CD4-positive, alpha-beta T cell (primary cell): Measurements from ENCODE around the gene PSMF1. TPM values are rescaled to one million over a fixed set of nuclear protein-coding genes. Genes with fewer than 3 reads are reported as not detected.
A peak's percentile ranks its signal among the peaks of the same experiment; 100 is the strongest.

Experiments
- ATAC-seq: fragments of 200-7000 bp; cut with Tn5 transposase; one replicate; pipeline ENCODE4 v1.10.0; 2022; ENCODE audit warnings: mild to moderate bottlenecking; ENCODE audit not compliant: poor library complexity
- CTCF ChIA-PET: fragments of 350-600 bp; sonication (Branson Sonifier 250); formaldehyde crosslinking; loops from one replicate; lab custom pipeline; 2021; ENCODE audit warnings: antibody characterized with exemption, inconsistent platforms; lab: Charles Lee
- POLR2A ChIA-PET: fragments of 350-600 bp; sonication (Branson Sonifier 250); formaldehyde crosslinking; loops from one replicate; lab custom pipeline; 2021; ENCODE audit warnings: antibody characterized with exemption, inconsistent platforms; lab: Charles Lee
- DNase-seq, 14 experiments: peaks; one replicate each; pipeline ENCODE4 v3.0.0-alpha.2; 2013 to 2020; ENCODE audit warnings: mixed read lengths in 2 of 14
- H3K27ac ChIP-seq, 2 donors: one replicate each; pipeline versions ENCODE4 v1.5.1 to v1.7.0; 2013; ENCODE audit warnings: low read length in 2 of 2, low read depth in 1 of 2, mild to moderate bottlenecking in 1 of 2
- H3K27me3 ChIP-seq, 2 experiments: 1 replicate in 1 of 2; 2 replicates in 1 of 2; pipeline versions ENCODE4 v1.6.1 to v1.7.0; 2013; ENCODE audit warnings: low read length in 2 of 2, control low read depth in 1 of 2, mild to moderate bottlenecking in 1 of 2, moderate library complexity in 1 of 2; ENCODE audit not compliant: insufficient read depth in 2 of 2, control insufficient read depth in 1 of 2
- H3K36me3 ChIP-seq: one replicate; pipeline ENCODE4 v1.6.1; 2013; ENCODE audit warnings: low read length, control low read depth; ENCODE audit not compliant: insufficient read depth
- H3K4me1 ChIP-seq: one replicate; pipeline ENCODE4 v1.6.1; 2013; ENCODE audit warnings: low read length, control low read depth; ENCODE audit not compliant: insufficient read depth
- H3K4me3 ChIP-seq: one replicate; pipeline ENCODE4 v1.5.1; 2013; ENCODE audit warnings: mild to moderate bottlenecking, low read length, moderate library complexity
- H3K9me3 ChIP-seq, 2 experiments: 1 replicate in 1 of 2; 2 replicates in 1 of 2; pipeline versions ENCODE4 v1.6.1 to v1.7.0; 2013; ENCODE audit warnings: low read length in 2 of 2, mild to moderate bottlenecking in 2 of 2, control low read depth in 1 of 2, moderate library complexity in 1 of 2; ENCODE audit not compliant: control insufficient read depth in 1 of 2, insufficient read depth in 1 of 2
- H3K27ac Mint-ChIP-seq: one replicate; pipeline ENCODE4 v1.8.0; 2020; ENCODE audit warnings: mixed read lengths
- H3K27me3 Mint-ChIP-seq: one replicate; pipeline ENCODE4 v1.8.0; 2021; ENCODE audit warnings: mixed read lengths
- H3K36me3 Mint-ChIP-seq: one replicate; pipeline ENCODE4 v1.8.0; 2021; ENCODE audit warnings: low read depth, mixed read lengths
- H3K4me1 Mint-ChIP-seq: one replicate; pipeline ENCODE4 v1.8.0; 2021; ENCODE audit warnings: low read depth, mixed read lengths
- H3K4me3 Mint-ChIP-seq: one replicate; pipeline ENCODE4 v1.8.0; 2020; ENCODE audit warnings: mild to moderate bottlenecking, mixed read lengths
- H3K9me3 Mint-ChIP-seq: one replicate; pipeline ENCODE4 v1.8.0; 2020; ENCODE audit warnings: mixed read lengths
- intact Hi-C, 2 experiments: fragments of 100-400 bp; cut with DNase I in 1 of 2; cut with micrococcal nuclease in 1 of 2; formaldehyde crosslinking; loops; one replicate each; pipeline versions ENCODE4 v1.15.1 to v1.9.0; 2023 to 2025; cut with DNase I, micrococcal nuclease
- total RNA-seq, 174 experiments: library from RNA in 2 of 174; stranded (reverse) in 2 of 174; gene quantifications; one replicate each; pipeline ENCODE4 v1.2.3 and lab custom pipeline; 2021 to 2026
- TF ChIP-seq, protein P1 (sequence below): fragments of 200-600 bp; IDR thresholded peaks from one replicate; pipeline ENCODE4 v1.8.0; 2022; ENCODE audit warnings: antibody characterized with exemption, mild to moderate bottlenecking

Gene PSMF1
- total RNA-seq, 2 experiments from 2014 or later, result 79.9 to 84.2 TPM

DNA sequence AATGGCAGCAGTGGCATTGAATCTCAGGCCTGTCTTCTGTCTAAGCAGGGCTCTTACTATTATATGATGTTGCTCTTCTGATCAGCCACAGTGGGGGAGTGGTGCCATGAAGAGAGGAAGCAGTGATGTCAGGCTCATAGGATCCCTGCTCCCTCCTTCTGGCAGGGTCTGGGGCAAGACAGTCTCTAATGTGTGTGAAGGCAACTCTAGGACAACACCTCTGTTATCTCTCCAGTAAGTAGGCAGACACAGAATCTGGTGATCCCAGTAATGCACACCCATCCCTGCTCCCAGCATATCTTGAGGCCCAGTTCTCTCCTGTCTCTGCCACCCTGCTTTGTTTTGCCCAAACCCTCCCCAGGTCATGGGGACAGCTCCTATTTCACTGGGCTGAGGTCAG, 93.6 kb downstream of the PSMF1 start:
- intact Hi-C loops, result loop anchor here (2.0 to 10.0 kb wide), 7 partner anchors 103 to 395 kb away; no protein-coding TSS in a partner anchor
- TF ChIP-seq, protein P1, sequence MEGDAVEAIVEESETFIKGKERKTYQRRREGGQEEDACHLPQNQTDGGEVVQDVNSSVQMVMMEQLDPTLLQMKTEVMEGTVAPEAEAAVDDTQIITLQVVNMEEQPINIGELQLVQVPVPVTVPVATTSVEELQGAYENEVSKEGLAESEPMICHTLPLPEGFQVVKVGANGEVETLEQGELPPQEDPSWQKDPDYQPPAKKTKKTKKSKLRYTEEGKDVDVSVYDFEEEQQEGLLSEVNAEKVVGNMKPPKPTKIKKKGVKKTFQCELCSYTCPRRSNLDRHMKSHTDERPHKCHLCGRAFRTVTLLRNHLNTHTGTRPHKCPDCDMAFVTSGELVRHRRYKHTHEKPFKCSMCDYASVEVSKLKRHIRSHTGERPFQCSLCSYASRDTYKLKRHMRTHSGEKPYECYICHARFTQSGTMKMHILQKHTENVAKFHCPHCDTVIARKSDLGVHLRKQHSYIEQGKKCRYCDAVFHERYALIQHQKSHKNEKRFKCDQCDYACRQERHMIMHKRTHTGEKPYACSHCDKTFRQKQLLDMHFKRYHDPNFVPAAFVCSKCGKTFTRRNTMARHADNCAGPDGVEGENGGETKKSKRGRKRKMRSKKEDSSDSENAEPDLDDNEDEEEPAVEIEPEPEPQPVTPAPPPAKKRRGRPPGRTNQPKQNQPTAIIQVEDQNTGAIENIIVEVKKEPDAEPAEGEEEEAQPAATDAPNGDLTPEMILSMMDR, result no peak
- ChIA-PET CTCF (interaction anchor here (0.9 to 1.6 kb wide), 3 partner anchors 14 to 257 kb away, joined by 3 to 20 read pairs (median 3); partner anchors contain the start of gene RAD21L1), POLR2A (interaction anchor here (1.3 kb wide), 1 partner anchor 104 kb away, joined by 3 read pairs; no protein-coding TSS in a partner anchor)
- Mint-ChIP-seq H3K9me3 (no peaks in the 10 kb centered on the region), H3K27ac (no peak overlapping the region), H3K27me3 (peaks cover 10% of the 10 kb centered on the region), H3K4me3 (no peak overlapping the region), H3K36me3 (no peaks in the 10 kb centered on the region), H3K4me1 (peaks cover 36% of the 10 kb centered on the region)
- Histone ChIP-seq H3K9me3 (no peaks in the 10 kb centered on the region), H3K27me3 (no peaks in the 10 kb centered on the region), H3K27ac (no peak overlapping the region), H3K4me1 (peaks cover 26% of the 10 kb centered on the region), H3K4me3 (no peak overlapping the region), H3K36me3 (no peaks in the 10 kb centered on the region)
- DNase-seq (no peak), ATAC-seq (no peak)

DNA sequence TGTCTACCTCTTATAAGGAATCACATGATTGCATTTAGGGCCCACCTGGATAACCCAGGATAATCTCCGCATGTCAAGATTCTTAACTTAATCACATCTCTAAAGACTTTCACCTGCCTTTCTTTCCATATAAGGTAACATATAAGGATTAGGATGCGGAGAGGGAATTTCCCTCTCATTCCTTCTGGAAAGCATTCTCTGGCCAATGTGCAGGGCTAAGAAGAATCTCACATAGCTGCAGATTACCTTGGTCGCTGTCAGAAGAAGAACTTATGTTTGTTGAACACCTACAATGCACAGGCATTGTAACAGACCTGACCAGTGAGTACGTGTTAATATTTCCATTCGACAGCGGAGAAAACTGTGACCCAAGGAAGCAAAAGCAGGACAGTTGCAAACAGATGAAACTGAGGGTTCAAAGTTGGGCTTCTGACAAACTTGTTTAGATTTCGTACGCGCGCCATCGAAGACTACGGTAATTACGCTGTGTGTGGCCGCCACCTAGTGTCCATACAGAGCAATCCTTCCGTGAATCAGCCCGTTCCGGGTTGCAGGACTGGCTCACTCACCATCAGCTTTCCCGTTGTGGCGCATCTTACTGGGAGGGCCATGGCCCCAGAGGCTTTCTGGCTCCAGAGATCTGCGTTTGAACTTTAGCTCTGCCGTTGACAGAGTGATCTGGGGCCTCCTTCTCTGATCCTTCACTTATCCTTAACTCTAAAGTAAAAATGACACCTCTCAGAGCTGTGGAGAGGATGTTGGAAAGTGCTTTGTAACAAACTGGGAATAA, 94.4 kb downstream of the PSMF1 start:
- no peak overlapping the region for H3K4me3 ChIP-seq
- H3K27me3 Mint-ChIP-seq, result peaks cover 10% of the 10 kb centered on the region
- H3K27ac Mint-ChIP-seq, result no peak overlapping the region
- H3K4me3 Mint-ChIP-seq, result no peak overlapping the region
- no peaks in the 10 kb centered on the region for H3K36me3 ChIP-seq
- ATAC-seq, result peak; percentile 87
- peak; percentile 54 to 84 (median 61) for DNase-seq
- intact Hi-C loops, result loop anchor here (1.0 to 10.0 kb wide), 9 partner anchors 95 to 397 kb away; partner anchors contain the start of gene PSMF1 (in 1 of the 2)
- H3K27ac ChIP-seq, result no peak overlapping the region
- POLR2A ChIA-PET, result interaction anchor here (1.1 to 1.3 kb wide), 3 partner anchors 54 to 104 kb away, joined by 3 read pairs; partner anchors contain the start of gene SNPH
- peaks cover 42% of the 10 kb centered on the region for H3K4me1 Mint-ChIP-seq
- CTCF ChIA-PET, result interaction anchor here (0.6 to 2.6 kb wide), 10 partner anchors 13 to 1276 kb away, joined by 3 to 20 read pairs (median 3); partner anchors contain the start of gene RAD21L1
- no peaks in the 10 kb centered on the region for H3K9me3 ChIP-seq
- H3K9me3 Mint-ChIP-seq, result no peaks in the 10 kb centered on the region
- no peaks in the 10 kb centered on the region for H3K27me3 ChIP-seq
- TF ChIP-seq, protein P1, result peak; percentile 88
- H3K36me3 Mint-ChIP-seq, result no peaks in the 10 kb centered on the region
- peaks cover 30% of the 10 kb centered on the region for H3K4me1 ChIP-seq

DNA sequence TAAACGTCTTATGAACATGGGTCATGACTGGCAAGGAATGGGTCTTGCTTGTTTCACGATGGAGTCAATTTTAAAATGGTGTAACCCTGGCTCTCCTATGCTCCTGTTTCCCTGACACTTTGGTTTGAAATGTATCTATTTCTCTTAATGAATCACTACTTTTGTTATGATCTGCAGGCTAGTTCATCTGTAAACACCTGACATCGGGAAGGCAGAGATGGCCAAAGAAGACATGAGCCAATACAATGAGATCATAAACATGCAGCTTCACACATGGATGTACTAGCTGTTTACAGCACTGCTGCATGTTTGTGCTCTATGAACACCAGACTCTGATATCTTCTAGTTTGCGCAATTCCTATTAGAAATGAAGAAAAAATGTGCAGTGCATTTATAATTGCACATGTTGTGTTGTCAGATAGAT, 96.4 kb downstream of the PSMF1 start:
- Histone ChIP-seq H3K9me3 (no peaks in the 10 kb centered on the region), H3K36me3 (no peaks in the 10 kb centered on the region), H3K4me1 (peaks cover 30% of the 10 kb centered on the region), H3K4me3 (no peak overlapping the region), H3K27me3 (no peaks in the 10 kb centered on the region), H3K27ac (no peak overlapping the region)
- ATAC-seq, result no peak
- Mint-ChIP-seq H3K4me3 (no peak overlapping the region), H3K4me1 (peaks cover 42% of the 10 kb centered on the region), H3K27ac (peak overlapping the region; percentile 88), H3K27me3 (peaks cover 6% of the 10 kb centered on the region), H3K36me3 (no peaks in the 10 kb centered on the region), H3K9me3 (no peaks in the 10 kb centered on the region)
- TF ChIP-seq, protein P1, result no peak
- ChIA-PET CTCF (interaction anchor here (2.6 kb wide), 1 partner anchor 106 kb away, joined by 10 read pairs; no protein-coding TSS in a partner anchor), POLR2A (interaction anchor here (0.7 to 1.6 kb wide), 2 partner anchors 11 to 51 kb away, joined by 3 to 4 read pairs; partner anchors contain the start of genes RAD21L1 and SNPH)
- DNase-seq, result no peak
- intact Hi-C loops, result loop anchor here (5.0 to 10.0 kb wide), 3 partner anchors 220 to 243 kb away; no protein-coding TSS in a partner anchor
